Liver (tissue), 3 donors: ENCODE data around the gene MEIS2.

Experiments
- ATF3 ChIP-seq: IDR thresholded peaks from 2 replicates; pipeline ENCODE4 v1.6.1; 2016; ENCODE audit warnings: antibody characterized with exemption
- EGR1 ChIP-seq, 2 donors: IDR thresholded peaks; 2 replicates each; pipeline ENCODE4 v1.6.1; 2016 to 2018; ENCODE audit warnings: antibody characterized with exemption in 2 of 2, low read depth in 2 of 2
- FOXA1 ChIP-seq: IDR thresholded peaks from 2 replicates; pipeline ENCODE4 v1.6.1; 2016; ENCODE audit warnings: antibody characterized with exemption
- GABPA ChIP-seq, 2 donors: IDR thresholded peaks in 1 of 2; conservative IDR thresholded peaks in 1 of 2; 2 replicates each; pipeline ENCODE4 v1.6.1; 2016; ENCODE audit warnings: antibody characterized with exemption in 2 of 2, mild to moderate bottlenecking in 1 of 2, moderate library complexity in 1 of 2
- HNF4A ChIP-seq, 2 donors: conservative IDR thresholded peaks; 2 replicates each; pipeline ENCODE4 v1.6.1; 2016; ENCODE audit warnings: antibody characterized with exemption in 2 of 2, mild to moderate bottlenecking in 2 of 2
- JUND ChIP-seq, 2 donors: IDR thresholded peaks; 2 replicates each; pipeline ENCODE4 v1.6.1; 2016; ENCODE audit warnings: antibody characterized with exemption in 2 of 2
- RAD21 ChIP-seq, 2 donors: IDR thresholded peaks; 2 replicates each; pipeline ENCODE4 v1.6.1; 2016; ENCODE audit warnings: antibody characterized with exemption in 2 of 2, mild to moderate bottlenecking in 2 of 2
- REST ChIP-seq: IDR thresholded peaks from 2 replicates; pipeline ENCODE4 v1.6.1; 2016; ENCODE audit warnings: antibody characterized with exemption, mild to moderate bottlenecking
- RXRA ChIP-seq, 2 donors: IDR thresholded peaks; 2 replicates each; pipeline ENCODE4 v1.6.1; 2017 to 2018; ENCODE audit warnings: antibody characterized with exemption in 2 of 2, mild to moderate bottlenecking in 1 of 2
- TAF1 ChIP-seq: conservative IDR thresholded peaks from 2 replicates; pipeline ENCODE4 v1.6.1; 2016; ENCODE audit warnings: antibody characterized with exemption, mild to moderate bottlenecking
- TF ChIP-seq, protein P1 (sequence below): fragments of 150-350 bp; IDR thresholded peaks from 2 replicates; pipeline ENCODE4 v1.5.1; 2017; ENCODE audit warnings: improper control_type of control experiment, low read depth, low read length; ENCODE audit not compliant: missing input control
- TF ChIP-seq, protein P2 (sequence below): IDR thresholded peaks from 2 replicates; pipeline ENCODE4 v1.6.1; 2016; ENCODE audit warnings: antibody characterized with exemption
- donor health status: healthy.
- donor health status: healthy.

GRCh38 chr15:37108381-37109167, 8.2 kb upstream of the MEIS2 start:
- TF ChIP-seq TAF1 (no peak), RAD21 (IDR thresholded peaks at IDR 0.05) (no peak), FOXA1 (no peak), RXRA (IDR thresholded peaks at IDR 0.05) (no peak), ATF3 (no peak), EGR1 (IDR thresholded peaks at IDR 0.05; ENCODE audit: low read depth in 2 of 2) (no peak), JUND (IDR thresholded peaks at IDR 0.05) (no peak), REST (no peak), GABPA (IDR thresholded peaks at IDR 0.05 in 1 of 2, conservative IDR thresholded peaks at IDR 0.05 in 1 of 2) (no peak), HNF4A (conservative IDR thresholded peaks at IDR 0.05) (no peak)
- TF ChIP-seq, protein P1, sequence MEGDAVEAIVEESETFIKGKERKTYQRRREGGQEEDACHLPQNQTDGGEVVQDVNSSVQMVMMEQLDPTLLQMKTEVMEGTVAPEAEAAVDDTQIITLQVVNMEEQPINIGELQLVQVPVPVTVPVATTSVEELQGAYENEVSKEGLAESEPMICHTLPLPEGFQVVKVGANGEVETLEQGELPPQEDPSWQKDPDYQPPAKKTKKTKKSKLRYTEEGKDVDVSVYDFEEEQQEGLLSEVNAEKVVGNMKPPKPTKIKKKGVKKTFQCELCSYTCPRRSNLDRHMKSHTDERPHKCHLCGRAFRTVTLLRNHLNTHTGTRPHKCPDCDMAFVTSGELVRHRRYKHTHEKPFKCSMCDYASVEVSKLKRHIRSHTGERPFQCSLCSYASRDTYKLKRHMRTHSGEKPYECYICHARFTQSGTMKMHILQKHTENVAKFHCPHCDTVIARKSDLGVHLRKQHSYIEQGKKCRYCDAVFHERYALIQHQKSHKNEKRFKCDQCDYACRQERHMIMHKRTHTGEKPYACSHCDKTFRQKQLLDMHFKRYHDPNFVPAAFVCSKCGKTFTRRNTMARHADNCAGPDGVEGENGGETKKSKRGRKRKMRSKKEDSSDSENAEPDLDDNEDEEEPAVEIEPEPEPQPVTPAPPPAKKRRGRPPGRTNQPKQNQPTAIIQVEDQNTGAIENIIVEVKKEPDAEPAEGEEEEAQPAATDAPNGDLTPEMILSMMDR: no peak
- TF ChIP-seq, protein P2, sequence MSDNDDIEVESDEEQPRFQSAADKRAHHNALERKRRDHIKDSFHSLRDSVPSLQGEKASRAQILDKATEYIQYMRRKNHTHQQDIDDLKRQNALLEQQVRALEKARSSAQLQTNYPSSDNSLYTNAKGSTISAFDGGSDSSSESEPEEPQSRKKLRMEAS: no peak
